Nephron progenitor cell (in vitro differentiated cells): Measurements from ENCODE around the gene CISH.

Experiments
- DNase-seq: peaks from one replicate; pipeline ENCODE4 v3.0.0; 2021
- H3K27ac Mint-ChIP-seq: 2 replicates; pipeline ENCODE4 v1.8.0; 2021; ENCODE audit warnings: mild to moderate bottlenecking, moderate library complexity, mixed read lengths
- H3K27me3 Mint-ChIP-seq: 2 replicates; pipeline ENCODE4 v1.8.0; 2021; ENCODE audit warnings: mild to moderate bottlenecking, low read depth, mixed read lengths; ENCODE audit not compliant: poor library complexity
- H3K36me3 Mint-ChIP-seq: 2 replicates; pipeline ENCODE4 v1.8.0; 2021; ENCODE audit warnings: low read depth, mixed read lengths
- H3K4me1 Mint-ChIP-seq: 2 replicates; pipeline ENCODE4 v1.8.0; 2021; ENCODE audit warnings: mixed read lengths
- H3K4me3 Mint-ChIP-seq: 2 replicates; pipeline ENCODE4 v1.8.0; 2021; ENCODE audit warnings: mild to moderate bottlenecking, moderate library complexity, mixed read lengths
- H3K9me3 Mint-ChIP-seq: 2 replicates; pipeline ENCODE4 v1.8.0; 2021; ENCODE audit warnings: mild to moderate bottlenecking, moderate library complexity, mixed read lengths
- CTCF ChIP-seq: fragments of 200-600 bp; sonication (generic); IDR thresholded peaks from 2 replicates; pipeline ENCODE4 v1.5.0; 2021; ENCODE audit warnings: antibody characterized with exemption

CISH gene

GRCh38 chr3:50651445-50651844, 39.9 kb upstream of the CISH start:
- TF ChIP-seq CTCF: no peak
- H3K4me1 Mint-ChIP-seq: peaks cover 23% of the 10 kb centered on the region
- peaks cover 4% of the 10 kb centered on the region for H3K27me3 Mint-ChIP-seq
- DNase-seq: no peak
- no peak overlapping the region for H3K27ac Mint-ChIP-seq
- no peaks in the 10 kb centered on the region for H3K36me3 Mint-ChIP-seq
- no peak overlapping the region for H3K4me3 Mint-ChIP-seq
- no peaks in the 10 kb centered on the region for H3K9me3 Mint-ChIP-seq

DNA sequence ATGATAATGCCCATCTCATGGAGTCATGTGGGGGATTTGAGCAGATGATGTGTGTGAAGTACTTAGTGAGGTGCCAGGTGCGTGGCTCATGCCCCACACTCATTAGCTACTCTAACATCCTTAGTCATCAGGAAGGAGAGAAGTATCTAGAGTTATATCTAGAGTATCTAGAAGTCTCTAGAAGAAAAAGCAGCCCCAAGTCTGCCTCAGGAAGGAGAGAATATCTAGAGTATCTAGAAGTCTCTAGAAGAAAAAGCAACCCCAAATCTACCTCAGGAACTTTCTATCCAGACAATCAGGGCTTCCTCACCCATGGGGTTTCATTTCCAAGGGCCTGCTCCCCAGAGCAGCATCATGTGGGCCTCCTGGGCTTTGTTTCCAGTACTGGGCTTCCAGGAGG, 38.4 kb upstream of the CISH start:
- Mint-ChIP-seq H3K9me3 (no peaks in the 10 kb centered on the region), H3K27ac (peak overlapping the region; percentile 44), H3K27me3 (peaks cover 4% of the 10 kb centered on the region), H3K36me3 (no peaks in the 10 kb centered on the region), H3K4me1 (peaks cover 23% of the 10 kb centered on the region), H3K4me3 (no peak overlapping the region)
- no peak for DNase-seq
- TF ChIP-seq CTCF: no peak

DNA sequence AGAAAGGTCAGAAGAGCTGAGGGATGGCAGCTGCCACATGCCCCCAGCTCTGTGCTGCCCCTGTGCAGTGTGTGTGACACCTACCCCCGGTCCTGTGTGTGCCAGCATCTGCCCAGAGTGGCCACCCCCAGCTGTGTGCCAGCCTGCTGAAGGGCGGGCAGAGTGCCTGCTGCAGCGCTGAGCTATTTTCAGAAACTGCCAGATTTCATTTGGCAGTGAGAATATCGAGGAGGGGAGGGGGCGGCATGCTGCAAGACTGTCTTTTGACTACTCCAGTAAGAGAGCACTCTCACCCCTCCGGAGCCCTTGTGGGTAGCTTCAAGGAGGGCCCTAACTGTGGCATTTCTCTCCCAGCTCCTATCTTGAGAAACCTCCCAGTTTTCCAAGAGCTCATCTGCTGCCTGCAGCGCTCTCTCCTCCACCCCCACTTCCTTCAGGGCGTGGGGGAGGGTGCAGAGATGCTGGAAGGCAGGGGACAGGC, 37.9 kb upstream of the CISH start:
- Mint-ChIP-seq H3K4me1 (peaks cover 23% of the 10 kb centered on the region), H3K27me3 (peaks cover 4% of the 10 kb centered on the region), H3K4me3 (no peak overlapping the region), H3K36me3 (no peaks in the 10 kb centered on the region), H3K9me3 (no peaks in the 10 kb centered on the region), H3K27ac (peak overlapping the region; percentile 44)
- TF ChIP-seq CTCF: no peak
- no peak for DNase-seq

GRCh38 chr3:50648944-50649343, 37.4 kb upstream of the CISH start:
- Mint-ChIP-seq H3K27me3 (peaks cover 4% of the 10 kb centered on the region), H3K4me1 (peaks cover 23% of the 10 kb centered on the region), H3K36me3 (no peaks in the 10 kb centered on the region), H3K4me3 (no peak overlapping the region), H3K9me3 (no peaks in the 10 kb centered on the region), H3K27ac (no peak overlapping the region)
- no peak for DNase-seq
- no peak for TF ChIP-seq CTCF

- no peaks in the 10 kb centered on the region for H3K9me3 Mint-ChIP-seq
- H3K27ac Mint-ChIP-seq: no peak overlapping the region
- TF ChIP-seq CTCF: no peak
- peaks cover 4% of the 10 kb centered on the region for H3K36me3 Mint-ChIP-seq
- no peak overlapping the region for H3K4me3 Mint-ChIP-seq
- peaks cover under 1% of the 10 kb centered on the region for H3K27me3 Mint-ChIP-seq
- peaks cover 23% of the 10 kb centered on the region for H3K4me1 Mint-ChIP-seq
- DNase-seq: peak; percentile 24
Observed at GRCh38 chr3:50648313-50648712, 36.7 kb upstream of the CISH start.

DNA sequence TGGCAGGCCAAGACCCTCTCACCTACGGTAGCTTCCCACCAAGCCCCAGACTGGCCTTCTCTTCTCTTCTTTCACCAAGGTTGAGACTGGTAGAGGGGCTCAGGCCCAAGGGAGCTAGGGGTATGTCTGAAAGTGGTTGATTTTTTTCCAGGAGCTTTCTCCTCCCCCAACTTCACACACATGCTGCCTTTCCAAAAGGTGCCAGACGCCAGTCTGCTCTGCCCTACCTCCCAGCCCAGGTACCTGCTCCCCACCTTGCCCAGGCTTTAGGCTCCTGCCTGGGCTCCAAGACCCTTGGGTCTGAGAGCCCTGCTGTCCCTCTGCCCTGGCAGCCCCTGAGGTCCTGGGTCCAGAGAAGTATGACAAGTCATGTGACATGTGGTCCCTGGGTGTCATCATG, 33.8 kb upstream of the CISH start:
- Mint-ChIP-seq H3K4me1 (peaks cover 9% of the 10 kb centered on the region), H3K9me3 (no peaks in the 10 kb centered on the region), H3K36me3 (peaks cover 4% of the 10 kb centered on the region), H3K27me3 (no peaks in the 10 kb centered on the region), H3K4me3 (no peak overlapping the region), H3K27ac (no peak overlapping the region)
- DNase-seq: no peak
- no peak for TF ChIP-seq CTCF
